Right kidney (tissue), 9 donors: ENCODE data around the gene TRIM71.
"Not testable (repeated sequence)": the region's sequence is repeated elsewhere in the genome, so short reads cannot be mapped to it uniquely, and the experiment has no call there.

Source experiments
- DNase-seq: peaks from one replicate; pipeline ENCODE4 v3.0.0-alpha.2; 2016
- long read RNA-seq, 8 donors: transcript quantifications; one replicate each; lab custom pipeline, GENCODE V29; 2026

Gene TRIM71
- long read RNA-seq, donor 1: 0 reads
- long read RNA-seq, donor 2, full-length matches to known transcripts: 1 of 1 reads
- long read RNA-seq, donor 2, partial matches to known transcripts: 0 of 1 reads
- long read RNA-seq, donor 2, other reads (novel, unspliced or antisense): 0 of 1 reads
- long read RNA-seq, donor 3: 0 reads
- long read RNA-seq, donor 4, full-length matches to known transcripts: 1 of 1 reads
- long read RNA-seq, donor 4, partial matches to known transcripts: 0 of 1 reads
- long read RNA-seq, donor 4, other reads (novel, unspliced or antisense): 0 of 1 reads
- long read RNA-seq, donor 5: 0 reads
- long read RNA-seq, donor 6: 0 reads
- long read RNA-seq, donor 7, full-length matches to known transcripts: 2 of 2 reads
- long read RNA-seq, donor 7, partial matches to known transcripts: 0 of 2 reads
- long read RNA-seq, donor 7, other reads (novel, unspliced or antisense): 0 of 2 reads
- long read RNA-seq, donor 8: 0 reads

DNA sequence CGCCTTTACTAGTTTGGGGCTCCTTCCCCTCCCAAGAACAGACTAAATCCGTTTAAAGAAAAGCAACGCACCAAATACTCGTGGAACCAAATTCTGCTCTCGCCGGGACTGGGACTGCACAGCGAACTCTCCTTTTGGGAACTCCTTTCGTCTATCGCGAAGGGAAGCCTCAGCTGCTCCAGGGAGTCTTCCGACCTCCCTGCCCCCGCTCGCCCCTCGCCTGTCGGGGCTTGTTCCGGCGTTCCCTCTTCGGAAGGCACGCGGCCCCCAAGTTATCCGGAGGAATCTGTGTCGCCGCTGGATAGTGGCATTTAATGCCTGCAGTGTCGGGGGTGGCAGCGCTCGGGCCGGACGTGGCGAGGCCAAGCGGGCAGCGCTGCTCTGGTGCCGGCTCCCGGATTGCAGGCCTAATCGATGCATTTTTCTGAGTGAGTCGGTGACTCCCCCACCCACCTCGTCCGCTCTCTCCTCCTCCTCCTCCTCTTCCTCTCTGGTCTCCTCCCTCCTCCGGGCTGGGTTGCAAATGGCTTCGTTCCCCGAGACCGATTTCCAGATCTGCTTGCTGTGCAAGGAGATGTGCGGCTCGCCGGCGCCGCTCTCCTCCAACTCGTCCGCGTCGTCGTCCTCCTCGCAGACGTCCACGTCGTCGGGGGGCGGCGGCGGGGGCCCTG is at the start of gene TRIM71:
TRIM71 (plus strand) TSS at position 440 of the 671 bp plus-strand sequence; CDS start at position 524, 84 bp downstream.
- peak; percentile 84 for DNase-seq

DNA sequence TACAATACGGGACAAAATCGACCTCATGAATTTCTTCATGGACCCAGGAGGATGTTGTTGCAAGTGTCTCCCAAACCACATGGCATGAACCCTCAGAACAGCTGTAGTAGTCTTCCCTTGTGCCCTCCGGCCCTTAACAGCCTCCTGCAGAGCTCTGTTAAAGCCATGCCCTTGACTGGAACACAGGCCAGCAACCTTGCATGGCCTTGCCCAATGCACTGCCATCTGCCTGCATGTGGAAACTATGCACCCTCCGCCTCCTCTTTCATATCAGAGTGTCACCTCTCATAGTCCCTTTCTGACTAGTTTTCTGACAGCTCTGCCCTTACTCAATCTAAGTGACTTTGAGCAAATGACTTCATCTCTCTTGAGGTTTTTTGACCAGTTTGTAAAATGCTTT is 39.4 kb upstream of the TRIM71 start:
- DNase-seq: no peak

DNA sequence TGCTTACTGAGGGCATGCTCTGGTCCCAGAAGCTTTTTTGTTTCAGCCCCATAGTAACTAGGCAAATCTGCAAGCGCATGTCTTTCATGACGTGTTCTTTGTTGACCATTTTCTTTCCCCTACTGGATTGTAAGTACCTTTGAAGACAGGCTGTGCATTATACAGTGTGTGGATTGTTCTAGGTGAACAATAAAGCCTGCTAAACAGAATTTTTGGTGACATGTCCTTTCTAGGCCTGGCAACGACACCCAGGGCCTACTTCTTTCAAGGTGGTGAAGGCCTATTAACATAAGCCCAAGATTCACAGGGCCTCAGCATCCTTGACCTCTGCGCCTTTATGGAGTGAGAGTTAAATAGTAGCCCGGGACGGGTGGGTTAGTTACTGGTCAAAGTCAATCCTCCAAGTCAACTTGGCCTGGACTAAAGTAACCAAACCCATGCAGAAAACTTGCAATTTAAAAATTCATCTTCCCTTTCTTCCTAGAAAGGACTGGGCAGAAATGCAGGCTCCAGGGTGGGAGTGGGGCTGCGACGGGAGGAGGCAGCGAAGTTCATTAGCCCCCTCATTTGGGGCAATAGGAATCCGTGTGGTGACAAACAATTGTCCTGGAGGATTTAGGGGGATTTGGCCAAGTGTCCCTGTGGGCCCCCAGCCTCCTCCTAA is 37.6 kb upstream of the TRIM71 start:
- peak; percentile 15 for DNase-seq

DNA sequence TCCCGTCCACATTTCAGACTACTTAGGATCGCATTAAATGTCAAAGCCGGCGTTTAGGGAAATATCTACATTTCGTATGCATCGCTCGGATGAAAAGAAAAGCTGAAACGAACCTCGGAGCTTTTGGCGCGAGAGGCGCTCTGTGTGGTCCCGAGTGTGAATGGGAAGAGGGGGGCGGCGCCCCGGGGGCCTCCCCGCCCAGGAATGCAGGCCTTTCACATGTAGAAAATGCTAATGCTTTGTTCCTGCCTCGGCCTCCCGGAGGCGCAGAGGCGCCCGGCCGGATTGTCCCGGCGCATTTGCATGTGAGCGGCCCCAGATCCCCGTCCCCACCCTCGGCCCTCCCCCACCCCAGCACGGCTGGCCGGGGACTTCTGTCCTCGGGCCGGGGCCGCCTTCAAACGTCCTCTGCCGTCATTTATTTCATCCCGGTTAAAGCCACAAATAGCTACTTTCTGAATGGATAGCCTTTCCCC is 37.0 kb upstream of the TRIM71 start:
- DNase-seq: peak; percentile 61

DNA sequence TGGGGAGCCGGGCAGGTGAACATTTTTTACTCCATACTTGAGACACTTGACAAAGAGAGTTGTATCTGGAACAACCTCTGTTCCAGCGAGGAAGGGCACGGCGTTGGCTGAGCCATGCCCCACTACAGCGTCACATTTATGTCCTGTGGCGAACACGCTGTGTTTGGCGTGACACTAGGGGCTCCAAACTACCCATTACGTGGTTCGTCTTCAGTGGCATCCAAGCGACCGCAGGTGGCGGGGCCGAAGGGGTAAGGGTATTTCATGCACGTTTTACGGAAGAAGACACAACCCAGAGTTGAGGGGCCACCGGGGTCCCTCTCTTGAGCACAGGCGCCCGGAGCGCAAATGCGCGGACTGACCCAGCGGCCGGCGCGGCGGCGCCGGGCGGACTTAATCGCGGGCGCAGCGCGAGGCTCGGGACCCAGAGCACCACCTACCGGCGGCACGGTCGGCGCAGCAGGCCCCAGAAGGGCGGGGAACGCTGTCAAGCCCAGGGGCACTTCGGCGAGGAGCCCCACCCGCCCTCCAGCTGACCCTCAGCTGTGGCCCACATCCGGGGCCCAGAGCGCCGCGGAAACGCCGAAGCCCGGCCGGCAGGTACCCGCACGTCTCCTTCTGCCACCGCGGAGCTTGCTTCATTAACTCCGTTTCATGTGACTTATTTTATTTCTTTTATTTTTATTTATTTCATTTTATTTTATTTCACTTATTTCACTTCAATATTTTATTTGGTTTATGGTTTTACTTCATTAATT is 36.4 kb upstream of the TRIM71 start:
- DNase-seq: peak; percentile 90

DNA sequence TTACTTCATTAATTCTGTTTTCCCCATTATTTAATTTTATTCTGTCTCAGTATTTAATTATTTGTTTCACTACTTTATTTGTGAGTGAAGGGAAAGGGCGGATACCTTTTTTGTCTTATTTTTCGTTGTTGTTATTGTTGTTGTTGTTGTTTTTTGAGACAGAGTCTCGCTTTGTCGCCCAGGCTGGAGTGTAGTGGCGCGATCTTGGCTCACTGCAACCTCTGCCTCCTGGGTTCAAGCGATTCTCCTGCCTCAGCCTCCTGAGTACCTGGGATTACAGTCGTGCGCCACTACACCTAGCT is 35.9 kb upstream of the TRIM71 start:
- not testable (repeated sequence) for DNase-seq

DNA sequence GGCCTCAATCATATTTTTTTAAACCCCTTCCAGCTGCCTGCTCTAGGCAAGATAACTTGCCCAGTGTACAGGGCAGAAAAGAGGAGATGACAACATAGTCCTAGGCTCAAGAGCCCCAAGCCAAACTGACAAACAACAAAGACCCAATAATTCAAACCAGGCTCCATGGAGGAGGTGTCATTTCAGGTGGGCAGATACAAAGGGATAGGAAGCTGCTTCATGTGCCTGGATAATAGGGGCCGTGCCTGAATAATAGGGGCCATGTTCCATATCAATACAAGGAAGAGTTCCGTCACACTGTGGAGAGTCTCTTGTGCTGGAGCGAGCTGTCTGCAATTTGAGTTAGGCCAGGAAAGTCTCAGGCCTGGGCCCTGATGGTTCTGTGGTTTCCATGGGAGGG is 35.4 kb upstream of the TRIM71 start:
- DNase-seq: no peak

DNA sequence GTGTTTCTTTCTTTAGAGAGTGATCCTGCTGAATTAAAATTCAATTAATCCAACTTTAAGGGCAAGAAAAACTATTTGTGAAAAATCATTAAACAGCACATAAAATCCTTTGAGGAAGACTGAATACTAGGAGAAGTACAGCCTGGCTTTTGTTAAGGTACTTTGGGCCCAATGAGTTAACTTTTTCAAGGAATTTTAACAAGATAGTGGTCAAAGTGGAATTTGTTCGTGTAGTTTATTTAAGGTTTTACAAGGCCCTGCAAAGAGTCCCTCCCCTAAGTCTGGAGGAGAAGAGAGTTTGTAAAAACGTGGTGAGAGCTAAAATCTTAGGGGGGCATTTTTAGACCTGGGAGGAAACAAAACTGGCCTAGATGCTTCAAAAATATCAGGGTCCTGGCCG is 26.0 kb upstream of the TRIM71 start:
- DNase-seq: no peak

DNA sequence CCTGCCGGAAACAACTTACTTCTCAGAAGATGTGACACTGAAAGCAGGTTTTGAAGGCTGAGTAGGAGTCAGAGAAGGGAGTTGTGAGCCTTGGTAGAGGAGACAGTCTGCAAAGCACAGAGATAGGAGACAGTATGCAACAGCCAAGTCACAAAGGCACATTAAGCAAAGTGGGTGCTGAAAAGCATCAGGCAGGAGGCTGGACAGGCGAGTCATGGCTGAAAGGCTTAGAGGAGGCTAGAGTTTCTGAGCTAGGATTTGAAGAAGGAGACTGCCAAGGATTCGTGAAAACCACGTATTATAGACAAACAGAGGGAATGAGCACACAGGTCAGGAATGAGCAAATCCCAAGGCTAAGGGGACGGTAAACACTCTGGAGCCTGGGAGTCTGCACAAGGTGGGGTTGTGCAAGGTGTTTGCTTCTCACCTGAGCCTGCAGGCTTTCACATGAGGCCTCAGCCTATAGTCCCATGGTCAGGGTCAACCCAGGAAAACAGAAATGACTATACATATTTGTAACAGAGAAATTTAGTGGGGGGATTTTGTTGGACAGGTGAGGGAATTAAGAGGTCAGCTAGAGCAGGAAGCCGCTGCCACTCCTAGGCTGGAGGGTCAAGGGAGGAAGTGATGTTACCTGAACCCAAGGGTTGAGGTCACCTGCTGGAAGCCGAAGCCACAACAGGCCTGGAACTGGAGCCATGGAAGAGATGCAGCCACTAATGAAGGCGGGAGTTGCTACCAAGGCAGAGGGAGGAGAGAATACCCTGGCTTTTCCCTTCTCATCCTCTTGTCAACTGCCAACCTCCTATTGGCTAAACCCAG is 23.1 kb upstream of the TRIM71 start:
- no peak for DNase-seq

DNA sequence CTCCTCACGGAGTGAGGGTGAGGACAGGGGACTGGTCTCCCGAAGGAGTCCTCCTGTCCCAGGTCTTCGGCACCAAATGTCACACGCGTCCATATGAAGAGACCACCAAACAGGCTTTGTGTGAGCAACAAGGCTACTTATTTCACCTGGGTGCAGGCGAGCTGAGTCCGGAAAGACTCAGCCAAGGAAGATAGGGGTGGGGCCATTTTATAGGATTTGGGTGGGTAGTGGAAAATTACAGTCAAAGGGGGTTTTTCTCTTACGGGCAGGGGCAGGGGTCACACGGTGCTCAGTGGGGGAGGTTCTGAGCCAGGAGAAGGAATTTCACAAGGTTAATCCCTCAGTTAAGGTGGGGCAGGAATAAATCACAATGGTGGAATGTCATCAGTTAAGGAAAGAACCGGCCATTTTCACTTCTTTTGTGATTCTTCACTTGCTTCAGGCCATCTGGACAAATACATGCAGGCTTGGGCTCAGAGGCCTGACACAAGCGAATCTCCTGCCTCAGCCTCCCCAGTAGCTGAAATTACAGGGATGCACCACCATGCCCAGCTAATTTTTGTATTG is 21.3 kb upstream of the TRIM71 start:
- not testable (repeated sequence) for DNase-seq

DNA sequence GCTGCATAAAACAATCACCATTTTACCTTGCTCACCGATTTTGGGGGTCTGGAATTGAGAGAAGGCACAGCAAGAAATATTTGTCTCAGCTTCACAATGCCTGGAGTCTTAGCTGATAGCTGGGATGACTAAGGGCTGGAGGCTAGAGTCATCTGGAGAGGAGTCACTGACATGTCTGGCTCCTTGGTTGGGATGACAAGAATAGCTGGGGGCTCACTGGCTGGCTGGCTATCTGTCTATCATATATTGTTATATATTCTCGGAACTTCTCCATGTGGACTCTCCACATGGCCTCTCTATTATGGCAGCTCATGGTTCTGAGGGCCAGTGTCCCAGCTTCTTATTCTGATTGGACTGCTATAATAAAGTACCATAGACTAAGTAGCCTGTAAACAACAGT is 20.0 kb upstream of the TRIM71 start:
- no peak for DNase-seq

DNA sequence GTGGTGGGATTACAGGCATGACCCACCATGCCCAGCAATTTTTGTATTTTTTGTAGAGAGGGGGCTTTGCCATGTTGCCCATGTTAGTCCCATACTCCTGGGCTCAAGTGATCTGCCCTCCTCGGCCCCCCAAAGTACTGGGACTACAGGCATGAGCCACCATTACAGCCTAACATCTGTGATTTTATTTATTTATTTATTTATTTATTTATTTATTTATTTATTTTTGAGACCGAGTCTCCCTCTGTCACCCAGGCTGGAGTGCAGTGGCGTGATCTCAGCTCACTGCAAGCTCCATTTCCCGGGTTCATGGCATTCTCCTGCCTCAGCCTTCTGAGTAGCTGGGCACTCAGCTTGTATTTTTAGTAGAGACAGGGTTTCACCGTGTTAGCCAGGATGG is 16.4 kb upstream of the TRIM71 start:
- DNase-seq: not testable (repeated sequence)

DNA sequence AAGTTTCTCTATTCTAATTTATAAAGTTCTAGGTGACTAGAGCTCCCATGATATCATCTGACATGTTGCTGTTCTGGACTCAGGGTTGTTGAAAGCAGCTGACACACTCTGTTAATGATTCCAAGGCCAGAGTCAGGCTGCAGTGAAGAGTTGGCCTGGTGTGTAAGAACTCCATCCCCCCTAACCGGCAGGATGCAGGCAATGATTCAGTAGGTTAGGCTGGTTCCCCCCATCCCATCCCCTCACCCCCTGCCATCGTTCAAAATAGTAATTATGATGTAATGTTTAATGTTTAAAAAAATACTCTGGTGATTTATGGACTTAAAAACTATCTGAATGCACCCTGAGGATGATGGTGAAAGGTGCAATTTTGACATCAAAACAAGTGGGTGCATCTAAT is 4.6 kb upstream of the TRIM71 start:
- DNase-seq: no peak

DNA sequence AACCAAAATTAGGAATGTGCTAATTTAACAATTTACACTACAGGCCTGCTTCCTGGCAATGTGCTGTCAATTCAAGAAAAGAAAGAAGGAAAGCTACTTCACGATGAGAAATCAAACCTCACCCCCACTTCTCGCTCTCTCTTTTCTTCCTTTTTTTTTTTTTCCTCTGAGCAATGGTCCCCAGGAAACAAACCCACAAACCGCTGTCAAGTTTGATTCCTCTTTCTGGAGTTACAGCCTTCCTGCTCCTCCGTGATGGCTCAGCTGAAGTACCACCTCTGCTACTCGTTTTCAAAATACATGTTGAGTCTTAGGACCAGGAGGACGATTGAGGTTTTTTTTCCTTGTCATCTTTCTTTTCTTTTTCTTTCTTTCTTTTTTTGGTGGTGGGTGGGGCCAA is 3.4 kb upstream of the TRIM71 start:
- no peak for DNase-seq

DNA sequence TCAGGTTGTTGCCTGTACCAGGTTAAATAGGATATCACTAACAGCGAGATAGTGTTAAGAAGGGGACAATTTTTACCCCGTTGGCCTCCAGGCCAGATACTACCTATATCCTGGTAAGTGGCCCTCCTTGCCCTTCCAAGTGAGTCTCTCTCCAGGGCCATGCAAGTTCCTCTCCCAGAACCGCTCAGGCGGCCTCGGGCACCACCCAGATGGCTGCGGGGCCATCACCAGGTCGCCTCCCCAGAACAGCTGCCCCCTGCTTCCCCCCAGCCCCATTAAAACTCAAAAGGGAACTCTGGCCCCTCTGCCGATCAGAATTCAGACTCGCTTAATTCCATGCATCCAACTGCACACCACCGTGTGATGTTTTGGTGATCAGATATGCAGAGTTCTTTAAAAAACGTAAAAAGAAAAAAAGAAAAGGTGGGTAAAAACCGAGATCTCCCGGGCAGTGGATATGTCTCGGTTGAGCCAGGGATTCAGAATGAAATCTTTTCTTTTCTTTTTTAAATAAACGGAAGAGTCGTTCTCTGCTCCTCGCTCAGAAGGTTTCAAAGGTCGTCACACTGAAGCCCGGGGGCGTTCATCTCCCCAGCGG is 1.9 kb upstream of the TRIM71 start:
- peak; percentile 60 for DNase-seq

DNA sequence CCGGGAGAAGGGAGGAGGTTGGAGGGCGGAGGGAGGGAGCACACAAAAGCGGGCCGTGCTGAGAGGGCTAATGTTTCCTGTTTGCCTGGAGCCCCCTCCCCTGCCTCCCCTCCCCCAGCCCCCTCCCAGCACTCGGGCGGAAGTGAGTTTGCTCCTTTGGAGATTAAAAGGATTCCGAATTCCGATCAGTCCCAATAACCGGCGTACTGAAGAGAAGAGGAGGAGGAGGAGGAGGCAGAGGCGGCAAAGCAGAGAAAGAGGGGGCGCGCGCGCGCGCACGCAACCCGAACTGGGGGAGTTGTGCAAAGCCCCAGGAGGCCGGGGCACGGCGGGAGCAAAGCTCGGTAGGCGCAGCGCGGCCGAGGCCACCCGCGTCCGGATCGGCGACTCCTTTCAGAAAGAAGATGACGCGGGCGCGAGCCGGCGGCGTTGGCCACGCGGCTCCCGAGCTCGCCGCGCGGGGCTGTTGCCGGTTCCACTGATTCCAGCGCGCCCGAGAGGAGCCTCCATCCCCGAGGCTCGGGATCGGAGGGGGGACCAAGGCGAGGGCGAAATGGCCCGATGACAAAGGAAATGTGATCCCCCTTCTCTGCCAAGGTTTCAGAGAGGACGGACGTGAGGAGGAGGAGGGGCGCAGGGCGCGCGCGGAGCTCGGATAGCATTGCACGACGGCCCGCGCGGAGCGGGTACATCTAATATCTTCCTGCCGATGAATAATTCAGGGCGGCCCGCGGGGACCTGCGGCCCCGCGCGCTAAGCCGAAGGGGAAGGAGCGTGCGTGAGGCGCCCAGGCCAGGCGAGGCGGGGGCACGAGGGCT is 1.1 kb upstream of the TRIM71 start:
- peak; percentile 91 for DNase-seq

DNA sequence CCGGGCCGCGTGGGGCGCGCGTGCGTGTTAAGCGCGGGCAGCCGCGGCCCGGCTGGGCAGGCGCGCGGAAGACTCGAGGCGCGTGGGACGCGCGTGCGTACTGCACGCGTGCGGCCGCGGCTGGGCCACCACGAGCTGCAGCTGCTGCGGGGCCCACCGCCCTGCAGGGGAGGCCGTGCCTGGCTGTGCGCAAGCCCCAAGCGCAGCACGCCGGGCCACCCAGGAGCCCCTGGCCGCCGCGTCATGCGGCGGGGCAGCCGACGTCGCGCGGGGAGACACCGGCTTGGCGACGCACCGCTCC is 590 bp upstream of the TRIM71 start:
- DNase-seq: no peak

DNA sequence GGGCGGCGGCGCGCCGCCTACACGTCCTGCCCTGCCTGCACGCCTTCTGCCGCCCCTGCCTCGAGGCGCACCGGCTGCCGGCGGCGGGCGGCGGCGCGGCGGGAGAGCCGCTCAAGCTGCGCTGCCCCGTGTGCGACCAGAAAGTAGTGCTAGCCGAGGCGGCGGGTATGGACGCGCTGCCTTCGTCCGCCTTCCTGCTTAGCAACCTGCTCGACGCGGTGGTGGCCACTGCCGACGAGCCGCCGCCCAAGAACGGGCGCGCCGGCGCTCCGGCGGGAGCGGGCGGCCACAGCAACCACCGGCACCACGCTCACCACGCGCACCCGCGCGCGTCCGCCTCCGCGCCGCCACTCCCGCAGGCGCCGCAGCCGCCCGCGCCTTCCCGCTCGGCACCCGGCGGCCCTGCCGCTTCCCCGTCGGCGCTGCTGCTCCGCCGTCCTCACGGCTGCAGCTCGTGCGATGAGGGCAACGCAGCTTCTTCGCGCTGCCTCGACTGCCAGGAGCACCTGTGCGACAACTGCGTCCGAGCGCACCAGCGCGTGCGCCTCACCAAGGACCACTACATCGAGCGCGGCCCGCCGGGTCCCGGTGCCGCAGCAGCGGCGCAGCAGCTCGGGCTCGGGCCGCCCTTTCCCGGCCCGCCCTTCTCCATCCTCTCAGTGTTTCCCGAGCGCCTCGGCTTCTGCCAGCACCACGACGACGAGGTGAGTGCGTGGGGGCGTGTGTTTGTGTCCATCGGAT is 602 bp downstream of the TRIM71 start:
- peak; percentile 83 for DNase-seq

DNA sequence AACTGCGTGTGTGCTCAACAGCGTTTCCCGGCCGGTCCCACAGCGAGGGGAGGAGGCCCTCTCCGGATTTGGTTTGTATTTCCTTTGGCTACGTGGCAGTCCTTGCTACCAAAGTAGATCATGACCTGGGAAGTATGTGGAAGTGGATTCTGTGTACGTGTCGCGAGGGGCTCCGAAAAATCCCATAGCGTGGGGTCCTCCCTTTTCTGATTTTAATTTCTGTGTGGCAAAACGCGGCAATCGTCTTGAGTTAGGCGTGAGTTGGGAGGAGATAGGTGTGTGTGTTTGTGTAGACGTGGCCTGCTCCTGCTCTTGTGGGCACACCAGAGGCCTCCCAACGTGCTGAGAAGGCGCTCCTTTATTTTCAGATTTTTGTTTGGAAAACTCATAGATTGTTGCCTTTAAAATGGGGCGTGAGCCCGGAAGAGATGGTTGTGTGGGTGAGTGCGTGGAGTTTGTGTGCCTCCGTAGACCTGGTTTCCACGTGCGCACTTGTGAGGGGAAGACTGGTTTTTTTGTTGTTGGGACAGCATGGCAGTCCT is 1.2 kb downstream of the TRIM71 start:
- DNase-seq: no peak
